Fibroblast of villous mesenchyme (primary cell): ENCODE results near the gene AKAP11. TPM values are rescaled to one million over a fixed set of nuclear protein-coding genes. Genes with fewer than 3 reads are reported as not detected.
"Not testable (repeated sequence)": the region's sequence is repeated elsewhere in the genome, so short reads cannot be mapped to it uniquely, and the experiment has no call there.

Experiments
- DNase-seq: peaks from one replicate; pipeline ENCODE4 v3.0.0-alpha.2; 2010; ENCODE audit warnings: low read depth
- H3K4me3 ChIP-seq: 2 replicates; pipeline ENCODE4 v1.5.1; 2011; ENCODE audit warnings: low read depth, mild to moderate bottlenecking, low read length
- CTCF ChIP-seq: IDR thresholded peaks from 2 replicates; pipeline ENCODE4 v1.5.1; 2012; ENCODE audit warnings: low read depth, mild to moderate bottlenecking, low read length; ENCODE audit not compliant: insufficient read depth
- total RNA-seq: library from RNA; depleted of rRNA; stranded (reverse); fragments of >200 nt; gene quantifications from 2 replicates; pipeline ENCODE4 v1.2.3, GENCODE V29; 2012

AKAP11 gene
- total RNA-seq: 24.8 and 32.0 TPM in 2 replicates

- peak within 1 kb of the TSS; percentile 88 for H3K4me3 ChIP-seq
- peak; percentile 54 for DNase-seq
- TF ChIP-seq CTCF: no peak
These were observed at the start of gene AKAP11 for GRCh38 chr13:42272115-42272803. Gene AKAP11 (plus strand): TSS chr13:42272152. CDS start chr13:42286349, 14,197 bp downstream.

GRCh38 chr13:42223681-42224080 lies 48.3 kb upstream of the AKAP11 start:
- no peak overlapping the region for H3K4me3 ChIP-seq
- no peak for TF ChIP-seq CTCF
- no peak for DNase-seq

- no peak for DNase-seq
- TF ChIP-seq CTCF: no peak
These were observed 46.9 kb upstream of the AKAP11 start for GRCh38 chr13:42225051-42225450.

GRCh38 chr13:42226759-42227158 lies 45.2 kb upstream of the AKAP11 start:
- not testable (repeated sequence) for H3K4me3 ChIP-seq, DNase-seq

More at GRCh38 chr13:42225051-42225450, 46.9 kb upstream of the AKAP11 start:
- H3K4me3 ChIP-seq: no peak overlapping the region

GRCh38 chr13:42228527-42228926 lies 43.4 kb upstream of the AKAP11 start:
- no peak for DNase-seq
- no peak overlapping the region for H3K4me3 ChIP-seq
- no peak for TF ChIP-seq CTCF

GRCh38 chr13:42229287-42229686 lies 42.7 kb upstream of the AKAP11 start:
- TF ChIP-seq CTCF: no peak
- no peak for DNase-seq
- no peak overlapping the region for H3K4me3 ChIP-seq

GRCh38 chr13:42232671-42233070 lies 39.3 kb upstream of the AKAP11 start:
- no peak overlapping the region for H3K4me3 ChIP-seq
- TF ChIP-seq CTCF: no peak
- DNase-seq: no peak
